ENCODE measurements around the gene PLN. TPM values are rescaled to one million over a fixed set of nuclear protein-coding genes. Genes with fewer than 3 reads are reported as not detected.

Gene PLN
- total and polyA plus RNA-seq, 2 experiments from 2014 or later = 0.40 to 0.80 TPM

GRCh38 chr6:118591897-118592296 lies 43.8 kb downstream of the PLN start:
- Histone ChIP-seq H3K36me3 (replicated peaks; ENCODE audit: insufficient read depth, low read depth) (no peaks in the 10 kb centered on the region), H3K4me3 (no peak overlapping the region), H3K27ac (no peak overlapping the region), H3K9me3 (ENCODE audit: low read depth) (no peaks in the 10 kb centered on the region), H3K4me1 (ENCODE audit: insufficient read depth) (no peaks in the 10 kb centered on the region), H3K79me2 (peaks cover 58% of the 10 kb centered on the region), H3K4me2 (no peak overlapping the region), H3K27me3 (no peaks in the 10 kb centered on the region), H3K9me2 (replicated peaks; ENCODE audit: insufficient read depth) (no peaks in the 10 kb centered on the region), H2AFZ (no peak overlapping the region), H4K20me1 (ENCODE audit: insufficient read depth, poor library complexity, severe bottlenecking) (peaks cover 6% of the 10 kb centered on the region)
- WGBS (ENCODE audit: low lambda C conversion rate, missing lambda C conversion rate) = 70% methylated on average over 3 of the region's 3 CpGs
- TF ChIP-seq, protein P1, sequence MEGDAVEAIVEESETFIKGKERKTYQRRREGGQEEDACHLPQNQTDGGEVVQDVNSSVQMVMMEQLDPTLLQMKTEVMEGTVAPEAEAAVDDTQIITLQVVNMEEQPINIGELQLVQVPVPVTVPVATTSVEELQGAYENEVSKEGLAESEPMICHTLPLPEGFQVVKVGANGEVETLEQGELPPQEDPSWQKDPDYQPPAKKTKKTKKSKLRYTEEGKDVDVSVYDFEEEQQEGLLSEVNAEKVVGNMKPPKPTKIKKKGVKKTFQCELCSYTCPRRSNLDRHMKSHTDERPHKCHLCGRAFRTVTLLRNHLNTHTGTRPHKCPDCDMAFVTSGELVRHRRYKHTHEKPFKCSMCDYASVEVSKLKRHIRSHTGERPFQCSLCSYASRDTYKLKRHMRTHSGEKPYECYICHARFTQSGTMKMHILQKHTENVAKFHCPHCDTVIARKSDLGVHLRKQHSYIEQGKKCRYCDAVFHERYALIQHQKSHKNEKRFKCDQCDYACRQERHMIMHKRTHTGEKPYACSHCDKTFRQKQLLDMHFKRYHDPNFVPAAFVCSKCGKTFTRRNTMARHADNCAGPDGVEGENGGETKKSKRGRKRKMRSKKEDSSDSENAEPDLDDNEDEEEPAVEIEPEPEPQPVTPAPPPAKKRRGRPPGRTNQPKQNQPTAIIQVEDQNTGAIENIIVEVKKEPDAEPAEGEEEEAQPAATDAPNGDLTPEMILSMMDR (IDR thresholded peaks at IDR 0.05; ENCODE audit: poor library complexity) = no peak
- no peak for TF ChIP-seq EZH2phosphoT487 (IDR thresholded peaks at IDR 0.05; ENCODE audit: low read depth, severe bottlenecking, unreplicated experiment)
- no peak for TF ChIP-seq EZH2 (IDR thresholded peaks at IDR 0.05; ENCODE audit: borderline replicate concordance)
- DNase-seq (ENCODE audit: low spot score) = no peak

DNA sequence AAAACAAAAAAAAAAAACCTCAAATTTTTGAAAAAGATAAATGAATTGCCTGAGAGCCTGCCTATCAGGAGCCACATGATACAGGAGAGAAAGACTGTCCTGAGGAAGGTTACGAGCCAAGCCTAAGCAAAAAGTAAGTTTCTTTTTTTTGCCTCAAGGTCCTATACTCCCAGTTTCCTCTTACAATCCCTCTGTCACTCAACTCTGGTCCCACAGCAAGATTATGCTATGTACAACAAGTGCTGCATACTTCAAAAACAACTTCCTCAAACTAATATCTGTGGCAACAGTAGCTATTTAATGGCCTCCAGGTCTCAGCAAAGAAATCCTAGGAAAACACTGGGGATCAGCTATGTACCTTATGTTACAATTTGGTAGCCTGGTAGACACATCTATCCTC lies 46.8 kb downstream of the PLN start:
- Histone ChIP-seq H3K27ac (no peak overlapping the region), H3K4me2 (no peak overlapping the region), H3K9me2 (replicated peaks; ENCODE audit: insufficient read depth) (no peaks in the 10 kb centered on the region), H3K4me3 (no peak overlapping the region), H3K36me3 (replicated peaks; ENCODE audit: insufficient read depth, low read depth) (no peaks in the 10 kb centered on the region), H3K79me2 (peaks cover 65% of the 10 kb centered on the region), H3K27me3 (no peaks in the 10 kb centered on the region), H4K20me1 (ENCODE audit: insufficient read depth, poor library complexity, severe bottlenecking) (peaks cover 6% of the 10 kb centered on the region), H3K9me3 (ENCODE audit: low read depth) (no peaks in the 10 kb centered on the region), H3K4me1 (ENCODE audit: insufficient read depth) (no peaks in the 10 kb centered on the region), H2AFZ (no peak overlapping the region)
- WGBS (ENCODE audit: low lambda C conversion rate, missing lambda C conversion rate) = 96% methylated on average over 1 of the region's 1 CpG
- TF ChIP-seq EZH2 (IDR thresholded peaks at IDR 0.05; ENCODE audit: borderline replicate concordance) (no peak), EZH2phosphoT487 (IDR thresholded peaks at IDR 0.05; ENCODE audit: low read depth, severe bottlenecking, unreplicated experiment) (no peak)
- TF ChIP-seq, protein P1 (IDR thresholded peaks at IDR 0.05; ENCODE audit: poor library complexity) = no peak
- no peak for DNase-seq (ENCODE audit: low spot score)

GRCh38 chr6:118596774-118597320 lies 48.8 kb downstream of the PLN start:
- peaks cover 57% of the 10 kb centered on the region for H3K79me2 ChIP-seq
- no peaks in the 10 kb centered on the region for H3K36me3 ChIP-seq (replicated peaks; ENCODE audit: insufficient read depth, low read depth)
- TF ChIP-seq EZH2 (IDR thresholded peaks at IDR 0.05; ENCODE audit: borderline replicate concordance) (no peak), EZH2phosphoT487 (IDR thresholded peaks at IDR 0.05; ENCODE audit: low read depth, severe bottlenecking, unreplicated experiment) (no peak)
- TF ChIP-seq, protein P1 (IDR thresholded peaks at IDR 0.05; ENCODE audit: poor library complexity) = no peak
- no peaks in the 10 kb centered on the region for H3K9me2 ChIP-seq (replicated peaks; ENCODE audit: insufficient read depth)
- no peak overlapping the region for H3K4me3 ChIP-seq
- H3K4me2 ChIP-seq = no peak overlapping the region
- no peaks in the 10 kb centered on the region for H3K9me3 ChIP-seq (ENCODE audit: low read depth)
- DNase-seq (ENCODE audit: low spot score) = no peak
- H3K4me1 ChIP-seq (ENCODE audit: insufficient read depth) = no peaks in the 10 kb centered on the region
- no peak overlapping the region for H2AFZ ChIP-seq
- no peaks in the 10 kb centered on the region for H4K20me1 ChIP-seq (ENCODE audit: insufficient read depth, poor library complexity, severe bottlenecking)
- no peak overlapping the region for H3K27ac ChIP-seq
- no peaks in the 10 kb centered on the region for H3K27me3 ChIP-seq
- 90% methylated on average over 5 of the region's 5 CpGs for WGBS (ENCODE audit: low lambda C conversion rate, missing lambda C conversion rate)

Data from hepatocyte (in vitro differentiated cells).